ENCODE results near the gene OPA1.

DNA sequence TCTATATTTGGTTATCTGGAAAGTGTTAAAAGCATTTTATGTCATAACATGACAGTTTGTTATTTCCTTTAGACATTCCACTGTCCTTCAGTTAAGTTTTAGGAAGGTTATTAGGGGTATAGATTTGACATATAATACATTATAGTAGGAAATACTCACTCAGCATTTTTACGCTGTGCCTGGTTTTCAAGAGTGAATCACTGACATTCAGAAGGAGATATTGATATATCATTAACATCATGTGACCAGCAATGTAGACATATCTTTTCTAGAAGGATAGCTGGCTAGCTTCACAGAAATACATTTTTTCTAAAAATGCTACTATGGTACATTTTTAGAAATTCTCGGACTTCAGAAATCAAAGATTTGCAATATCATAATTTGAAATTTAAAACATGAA is 57.6 kb downstream of the OPA1 start:
- TF ChIP-seq, protein P1, sequence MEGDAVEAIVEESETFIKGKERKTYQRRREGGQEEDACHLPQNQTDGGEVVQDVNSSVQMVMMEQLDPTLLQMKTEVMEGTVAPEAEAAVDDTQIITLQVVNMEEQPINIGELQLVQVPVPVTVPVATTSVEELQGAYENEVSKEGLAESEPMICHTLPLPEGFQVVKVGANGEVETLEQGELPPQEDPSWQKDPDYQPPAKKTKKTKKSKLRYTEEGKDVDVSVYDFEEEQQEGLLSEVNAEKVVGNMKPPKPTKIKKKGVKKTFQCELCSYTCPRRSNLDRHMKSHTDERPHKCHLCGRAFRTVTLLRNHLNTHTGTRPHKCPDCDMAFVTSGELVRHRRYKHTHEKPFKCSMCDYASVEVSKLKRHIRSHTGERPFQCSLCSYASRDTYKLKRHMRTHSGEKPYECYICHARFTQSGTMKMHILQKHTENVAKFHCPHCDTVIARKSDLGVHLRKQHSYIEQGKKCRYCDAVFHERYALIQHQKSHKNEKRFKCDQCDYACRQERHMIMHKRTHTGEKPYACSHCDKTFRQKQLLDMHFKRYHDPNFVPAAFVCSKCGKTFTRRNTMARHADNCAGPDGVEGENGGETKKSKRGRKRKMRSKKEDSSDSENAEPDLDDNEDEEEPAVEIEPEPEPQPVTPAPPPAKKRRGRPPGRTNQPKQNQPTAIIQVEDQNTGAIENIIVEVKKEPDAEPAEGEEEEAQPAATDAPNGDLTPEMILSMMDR (IDR thresholded peaks at IDR 0.05): no peak
- TF ChIP-seq POLR2A (IDR thresholded peaks at IDR 0.05) (no peak), EP300 (IDR thresholded peaks at IDR 0.05) (no peak), POLR2AphosphoS5 (IDR thresholded peaks at IDR 0.05) (no peak)

Measured in sigmoid colon (tissue), 4 donors.